NCI-H524 (cell line): Measurements from ENCODE around the gene PGGHG.
"Not testable (repeated sequence)": the region's sequence is repeated elsewhere in the genome, so short reads cannot be mapped to it uniquely, and the experiment has no call there.

Experiments
- DNase-seq, 2 experiments: peaks; one replicate each; lab custom pipeline; 2025; lab: John Stamatoyannopoulos, UW

The PGGHG gene

DNA sequence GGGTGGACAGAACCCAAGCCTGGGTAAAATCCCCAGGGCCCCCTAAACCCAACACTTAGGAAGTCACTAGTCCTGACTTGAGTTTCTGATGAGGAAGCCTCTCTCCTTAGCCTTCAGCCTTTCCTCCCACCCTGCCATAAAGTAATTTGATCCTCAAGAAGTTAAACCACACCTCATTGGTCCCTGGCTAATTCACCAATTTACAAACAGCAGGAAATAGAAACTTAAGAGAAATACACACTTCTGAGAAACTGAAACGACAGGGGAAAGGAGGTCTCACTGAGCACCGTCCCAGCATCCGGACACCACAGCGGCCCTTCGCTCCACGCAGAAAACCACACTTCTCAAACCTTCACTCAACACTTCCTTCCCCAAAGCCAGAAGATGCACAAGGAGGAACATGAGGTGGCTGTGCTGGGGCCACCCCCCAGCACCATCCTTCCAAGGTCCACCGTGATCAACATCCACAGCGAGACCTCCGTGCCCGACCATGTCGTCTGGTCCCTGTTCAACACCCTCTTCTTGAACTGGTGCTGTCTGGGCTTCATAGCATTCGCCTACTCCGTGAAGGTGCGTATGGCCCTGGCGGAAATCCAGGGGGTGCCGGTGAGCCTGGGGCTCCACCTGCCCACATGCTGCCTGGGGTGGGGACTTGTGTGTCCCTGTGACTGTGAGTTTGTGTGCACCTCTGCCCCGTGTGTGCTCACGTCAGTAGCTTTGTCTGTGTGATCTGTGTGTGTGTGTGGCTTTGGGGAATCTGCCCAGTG is 25.0 kb downstream of the PGGHG start, which contains the start of gene IFITM1:
Gene IFITM1, plus strand, starts transcription at position 254 of the 767 bp plus-strand sequence. Its CDS starts 131 bp downstream, at position 385.
- DNase-seq: no peak

DNA sequence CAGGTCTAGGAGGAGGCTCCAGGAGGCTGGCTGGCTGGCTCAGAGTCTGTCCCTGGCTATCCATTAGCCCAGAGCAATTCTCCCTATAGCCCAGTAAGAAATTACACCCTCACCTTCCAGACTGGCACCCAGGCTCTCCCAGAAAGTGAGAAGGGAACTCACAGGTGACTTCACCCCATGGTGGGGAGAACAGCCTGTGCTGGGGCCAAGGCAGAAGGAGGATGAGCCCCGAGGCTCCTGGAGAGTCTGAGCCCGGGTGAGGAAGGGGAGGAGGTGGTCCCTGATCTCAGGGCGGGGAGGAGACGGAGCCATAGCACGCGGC is 25.6 kb downstream of the PGGHG start:
- not testable (repeated sequence) for DNase-seq

DNA sequence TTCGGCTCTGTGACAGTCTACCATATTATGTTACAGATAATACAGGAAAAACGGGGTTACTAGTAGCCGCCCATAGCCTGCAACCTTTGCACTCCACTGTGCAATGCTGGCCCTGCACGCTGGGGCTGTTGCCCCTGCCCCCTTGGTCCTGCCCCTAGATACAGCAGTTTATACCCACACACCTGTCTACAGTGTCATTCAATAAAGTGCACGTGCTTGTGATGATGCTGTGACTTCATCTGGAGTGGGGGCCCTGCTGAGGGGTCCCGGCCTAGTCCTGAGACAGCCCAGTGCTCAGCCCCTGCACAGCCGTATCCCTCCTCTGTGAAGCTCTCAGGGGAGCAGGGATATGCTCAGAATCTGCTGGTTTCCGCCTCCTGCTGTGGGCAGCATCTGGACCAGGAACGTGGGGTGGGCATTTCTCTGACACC is 26.1 kb downstream of the PGGHG start:
- DNase-seq: no peak

DNA sequence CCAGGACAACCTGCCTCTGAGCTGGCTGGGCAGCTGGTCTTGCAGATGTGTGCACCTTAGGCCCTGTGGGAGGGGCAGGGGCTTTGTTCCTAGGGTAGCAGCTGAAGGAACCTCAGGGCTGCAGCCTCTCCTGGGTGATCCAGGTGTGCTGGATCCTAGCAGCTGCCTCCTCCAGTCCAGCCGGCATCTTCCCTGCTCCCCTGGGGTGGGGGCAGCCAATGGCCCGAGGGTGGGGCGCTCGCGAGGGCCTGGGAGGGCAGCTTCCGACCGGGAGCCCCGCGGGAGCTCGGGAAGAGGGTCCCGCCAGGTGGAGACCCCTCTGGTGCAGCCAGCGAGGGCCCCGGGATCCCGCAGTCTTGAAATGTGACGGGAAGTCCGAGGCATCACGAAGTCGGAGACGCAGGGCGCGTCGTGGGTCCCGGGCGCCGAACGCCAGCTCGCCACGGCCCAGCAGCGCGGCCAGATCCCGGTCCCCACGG is 26.6 kb downstream of the PGGHG start:
- DNase-seq: no peak

DNA sequence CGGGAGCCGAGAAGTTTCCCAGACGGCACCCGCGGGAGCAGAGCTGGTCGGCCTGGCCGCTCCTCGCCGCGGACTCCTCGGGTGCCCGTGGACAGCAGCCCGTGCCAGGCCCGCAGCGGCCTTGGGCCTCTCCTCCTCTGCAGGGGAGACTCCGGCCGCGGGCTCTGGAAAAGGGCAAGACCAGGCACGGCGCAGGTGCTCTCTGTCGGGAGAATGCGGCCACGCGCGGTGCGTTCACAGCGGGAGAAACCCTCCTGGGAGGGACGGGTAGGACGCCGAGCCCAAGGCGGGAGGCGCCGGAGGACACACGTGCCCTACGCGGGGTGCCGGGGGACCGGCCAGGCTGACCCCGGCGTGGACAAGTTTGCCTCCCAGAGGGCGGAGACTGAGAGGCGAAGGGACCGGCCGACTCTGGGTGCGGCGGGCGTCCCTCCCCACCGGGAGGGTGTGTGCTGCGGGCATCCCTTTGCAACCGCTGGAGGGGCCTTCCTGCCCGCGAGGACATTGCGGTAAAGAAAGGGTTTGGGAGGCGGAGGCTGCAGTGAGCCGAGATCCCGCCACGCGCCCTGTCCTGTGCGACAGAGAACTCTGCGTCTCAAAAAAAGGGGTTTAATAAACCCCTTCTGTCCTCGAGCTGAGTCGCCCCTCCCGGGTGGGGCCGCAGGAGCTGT is 27.2 kb downstream of the PGGHG start:
- DNase-seq: no peak

DNA sequence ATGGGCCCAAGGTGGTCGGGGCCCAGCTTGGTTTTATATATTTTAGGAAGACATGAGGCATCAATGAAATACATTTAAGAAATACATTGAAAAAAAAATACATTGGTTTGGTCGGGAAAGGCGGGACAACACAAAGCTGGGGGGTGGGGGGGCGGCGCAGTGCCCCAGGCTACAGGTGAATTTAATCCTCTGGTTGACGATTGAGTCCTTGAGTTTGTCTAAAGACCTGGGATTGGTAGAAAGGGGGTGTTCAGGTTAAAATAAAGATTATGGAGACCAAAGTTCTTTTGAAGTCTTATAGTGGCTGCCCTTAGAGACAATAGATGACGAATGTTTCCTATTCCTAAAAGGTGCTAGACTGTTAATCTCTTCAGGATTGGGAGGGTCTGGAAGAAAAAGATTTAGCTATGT is 28.0 kb downstream of the PGGHG start:
- no peak for DNase-seq

DNA sequence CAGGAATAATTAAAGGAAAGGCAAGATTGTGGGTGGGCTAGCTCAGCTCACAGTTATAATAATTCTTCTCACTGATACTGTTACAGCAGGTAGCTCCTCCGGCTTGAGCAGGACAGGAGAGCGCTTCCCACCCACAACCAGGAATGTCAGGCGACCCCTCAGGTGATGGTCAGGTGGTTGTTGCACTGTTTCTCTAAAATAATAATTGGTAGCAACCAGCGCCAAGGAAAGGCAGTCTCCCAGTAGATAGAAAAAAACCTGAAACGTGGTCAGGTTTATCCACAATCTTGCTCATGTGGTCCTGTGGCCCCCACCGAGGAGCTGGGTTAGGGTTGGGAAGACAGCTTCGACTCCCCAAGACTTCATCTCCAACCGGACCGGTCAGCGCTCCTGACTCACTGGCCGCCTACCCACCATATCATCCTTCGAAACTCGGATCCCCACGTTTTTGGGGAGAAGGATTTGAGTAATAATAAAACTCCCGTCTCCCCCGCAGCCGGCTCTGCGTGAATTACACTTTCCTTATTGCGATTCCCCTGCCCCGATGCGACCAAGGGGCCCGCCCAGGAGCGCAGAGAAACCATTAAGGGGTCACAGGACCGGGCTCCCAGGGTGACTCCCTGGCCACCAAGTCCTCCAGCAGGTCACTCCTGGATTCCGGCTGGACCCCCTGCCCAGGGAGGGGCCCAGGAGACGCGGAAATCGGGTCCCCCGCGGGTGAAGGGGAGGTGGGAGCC is 28.9 kb downstream of the PGGHG start:
- DNase-seq: not testable (repeated sequence)

DNA sequence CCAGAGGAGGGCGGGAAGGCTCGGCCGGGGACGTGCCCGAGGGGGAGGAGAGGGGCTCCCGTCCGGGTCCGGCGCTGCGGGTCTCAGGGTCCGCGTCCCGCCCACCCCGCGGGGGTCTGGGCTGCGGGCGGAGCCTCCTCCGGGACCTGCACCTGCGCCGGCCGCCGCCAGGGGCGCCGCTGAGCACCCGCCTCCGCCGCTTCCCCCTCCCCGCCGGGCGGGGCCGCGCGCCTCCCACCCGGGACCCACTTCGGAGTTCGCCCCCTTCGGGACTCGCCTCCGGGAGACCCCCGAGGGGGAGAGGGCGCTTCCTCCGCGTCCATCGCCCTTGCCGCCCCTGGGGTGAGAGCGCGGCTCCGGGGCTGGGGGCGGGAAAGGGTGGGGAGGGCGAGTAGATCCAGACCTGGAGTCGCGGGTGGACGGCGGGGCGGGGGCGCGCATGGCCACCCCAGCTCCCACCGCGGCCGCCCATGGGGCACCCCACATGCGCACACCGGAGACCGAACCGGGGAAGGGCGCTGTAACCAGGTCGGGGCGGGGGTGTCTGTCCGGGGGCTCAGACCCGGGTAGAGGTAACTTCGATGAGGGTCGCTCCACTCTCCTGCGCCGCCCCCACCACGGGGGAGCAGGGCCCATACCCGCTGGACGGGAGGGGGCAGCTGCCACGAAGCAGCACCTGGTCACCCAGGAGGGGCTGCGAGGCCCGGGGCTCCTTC is 29.6 kb downstream of the PGGHG start:
- DNase-seq: not testable (repeated sequence)

DNA sequence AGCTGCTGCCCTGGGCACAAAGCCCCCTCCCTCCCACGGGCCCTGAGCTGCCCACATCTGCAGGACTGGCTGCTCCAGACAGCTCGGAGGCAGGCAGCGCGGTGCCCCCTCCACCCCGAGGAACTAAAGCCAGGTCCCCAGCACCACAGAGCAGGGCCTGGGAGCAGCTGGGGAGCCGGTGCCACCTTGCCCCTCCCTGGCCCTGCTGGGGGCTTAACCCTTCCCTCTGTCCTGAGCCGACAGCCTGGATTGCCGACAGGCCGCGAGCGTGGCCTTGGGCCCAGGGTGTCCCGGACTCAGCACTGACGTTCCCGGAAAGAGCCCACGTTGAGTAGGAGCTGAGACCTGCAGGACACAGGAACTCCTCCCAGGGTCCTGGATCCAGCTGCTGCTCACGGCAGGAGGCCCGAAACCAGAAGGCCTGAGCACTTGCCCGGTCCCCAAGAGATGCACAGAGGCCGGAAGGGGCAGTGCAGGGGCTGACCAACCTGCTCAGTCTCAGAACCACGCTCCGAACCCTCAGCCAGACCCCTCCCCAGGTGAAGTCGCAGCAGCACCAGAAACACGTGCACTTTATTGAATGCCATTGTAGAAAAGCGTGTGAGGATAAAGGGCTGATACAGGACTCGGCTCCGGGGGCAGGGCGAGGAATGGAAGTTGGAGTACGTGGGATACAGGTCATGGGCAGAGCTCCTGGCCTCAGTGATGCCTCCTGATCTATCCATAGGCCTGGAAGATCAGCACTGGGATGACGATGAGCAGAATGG is 30.4 kb downstream of the PGGHG start:
- DNase-seq: not testable (repeated sequence)

DNA sequence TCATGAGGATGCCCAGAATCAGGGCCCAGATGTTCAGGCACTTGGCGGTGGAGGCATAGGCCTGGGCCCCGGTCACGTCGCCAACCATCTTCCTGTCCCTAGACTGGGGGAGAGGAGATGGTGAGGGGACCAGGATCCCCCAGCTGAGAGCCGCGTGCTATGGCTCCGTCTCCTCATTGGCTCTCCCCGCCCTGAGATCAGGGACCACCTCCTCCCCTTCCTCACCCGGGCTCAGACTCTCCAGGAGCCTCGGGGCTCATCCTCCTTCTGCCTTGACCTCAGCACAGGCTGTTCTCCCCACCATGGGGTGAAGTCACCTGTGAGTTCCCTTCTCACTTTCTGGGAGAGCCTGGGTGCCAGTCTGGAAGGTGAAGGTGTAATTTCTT is 31.0 kb downstream of the PGGHG start:
- DNase-seq: not testable (repeated sequence)

DNA sequence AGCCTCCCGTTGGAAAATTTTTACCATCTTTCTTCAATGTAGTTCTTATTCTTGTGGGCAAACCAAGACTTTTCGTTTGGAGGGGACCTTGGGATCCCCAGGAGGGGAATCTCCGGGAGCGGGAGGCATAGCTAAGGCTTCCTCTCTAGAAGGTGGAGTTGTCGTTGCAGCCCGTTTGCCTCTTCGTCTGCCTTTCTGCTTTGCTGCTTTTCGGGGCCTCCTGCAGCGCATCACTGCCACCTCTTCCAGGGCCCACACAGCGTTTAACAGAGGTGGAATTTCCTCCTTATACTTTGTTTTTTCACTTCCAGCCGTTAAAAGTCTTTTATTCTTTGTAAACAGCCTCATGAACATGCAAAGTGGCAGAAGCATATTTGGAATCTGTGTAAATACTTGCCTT is 35.2 kb downstream of the PGGHG start:
- no peak for DNase-seq

DNA sequence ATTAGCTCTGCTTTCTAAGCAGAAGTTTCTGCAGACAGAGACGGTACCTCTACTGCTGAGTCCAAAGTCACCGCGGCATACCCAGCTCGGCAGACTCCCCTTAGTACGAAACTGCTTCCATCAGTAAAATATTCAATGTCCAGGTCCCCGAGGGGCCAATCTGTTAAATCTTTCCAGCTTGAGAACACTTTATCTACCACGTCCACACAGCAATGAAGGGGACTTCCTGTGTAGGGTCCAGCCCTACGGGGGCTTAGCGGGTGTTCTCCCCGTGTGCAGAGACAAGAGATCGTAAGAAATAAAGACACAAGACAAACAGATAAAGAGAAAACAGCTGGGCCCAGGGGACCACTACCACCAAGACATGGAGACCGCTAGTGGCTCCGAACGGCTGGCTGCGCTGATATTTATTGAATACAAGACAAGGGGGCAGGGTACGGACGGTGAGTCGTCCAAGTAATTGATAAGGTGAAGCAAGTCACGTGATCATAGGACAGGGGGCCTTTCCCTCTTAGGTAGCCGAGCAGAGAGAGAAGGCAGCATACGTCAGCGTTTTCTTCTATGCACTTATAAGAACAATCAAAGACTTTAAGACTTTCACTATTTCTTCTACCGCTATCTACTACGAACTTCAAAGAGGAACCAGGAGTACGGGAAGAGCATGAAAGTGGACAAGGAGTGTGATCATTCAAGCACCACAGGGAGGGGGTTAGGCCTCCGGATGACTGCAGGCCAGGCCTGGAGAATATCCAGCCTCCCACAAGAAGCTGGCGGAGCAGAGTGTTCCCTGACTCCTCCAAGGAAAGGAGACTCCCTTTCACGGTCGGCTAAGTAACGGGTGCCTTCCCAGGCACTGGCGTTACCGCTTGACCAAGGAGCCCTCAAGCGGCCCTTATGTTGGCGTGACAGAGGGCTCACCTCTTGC is 35.9 kb downstream of the PGGHG start:
- not testable (repeated sequence) for DNase-seq

DNA sequence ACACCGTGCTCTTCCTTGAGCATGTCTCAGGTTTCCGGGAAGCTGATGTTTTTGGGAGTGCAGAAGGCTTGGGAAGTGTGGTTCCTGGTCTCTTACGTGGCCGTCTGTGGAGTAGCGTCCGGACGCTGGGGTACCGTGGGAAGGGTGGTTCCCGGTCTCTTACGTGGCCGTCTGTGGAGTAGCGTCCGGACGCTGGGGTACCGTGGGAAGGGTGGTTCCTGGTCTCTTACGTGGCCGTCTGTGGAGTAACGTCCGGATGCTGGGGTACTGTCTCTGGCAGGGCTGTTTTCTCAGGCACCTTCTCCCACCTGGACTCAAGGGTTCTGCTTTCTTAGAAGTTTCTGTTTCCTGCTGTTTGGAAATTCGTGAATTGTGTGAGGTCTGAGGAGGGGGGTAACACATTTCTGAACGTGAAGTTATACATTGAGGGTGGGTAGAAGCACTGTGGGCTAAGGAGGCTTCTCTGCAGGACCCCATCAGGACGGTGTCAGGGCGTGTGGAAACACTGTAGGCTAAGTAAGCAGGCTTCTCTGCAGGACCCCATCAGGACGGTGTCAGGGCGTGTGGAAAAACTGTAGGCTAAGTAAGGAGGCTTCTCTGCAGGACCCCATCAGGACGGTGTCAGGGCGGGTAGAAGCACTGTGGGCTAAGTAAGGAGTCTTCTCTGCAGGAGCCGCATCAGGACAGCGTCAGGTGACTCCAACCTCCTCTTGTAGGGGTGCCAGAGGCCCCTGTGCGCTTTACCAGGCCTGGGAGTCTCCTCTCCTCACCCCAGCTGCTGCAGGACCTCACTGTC is 37.1 kb downstream of the PGGHG start:
- DNase-seq: no peak

DNA sequence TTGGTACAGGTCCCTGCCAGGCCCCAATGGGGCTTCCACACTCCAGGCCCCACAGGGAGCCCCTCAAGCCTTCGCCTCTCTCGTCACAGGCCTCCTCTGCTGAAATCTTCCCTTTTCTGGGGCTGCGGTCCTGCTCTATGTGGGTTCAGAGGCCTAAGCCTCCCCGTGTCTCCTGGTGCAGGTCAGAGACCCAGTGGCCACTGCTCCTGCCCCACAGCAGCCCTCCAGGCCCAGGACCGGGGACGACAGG is 37.6 kb downstream of the PGGHG start:
- no peak for DNase-seq

DNA sequence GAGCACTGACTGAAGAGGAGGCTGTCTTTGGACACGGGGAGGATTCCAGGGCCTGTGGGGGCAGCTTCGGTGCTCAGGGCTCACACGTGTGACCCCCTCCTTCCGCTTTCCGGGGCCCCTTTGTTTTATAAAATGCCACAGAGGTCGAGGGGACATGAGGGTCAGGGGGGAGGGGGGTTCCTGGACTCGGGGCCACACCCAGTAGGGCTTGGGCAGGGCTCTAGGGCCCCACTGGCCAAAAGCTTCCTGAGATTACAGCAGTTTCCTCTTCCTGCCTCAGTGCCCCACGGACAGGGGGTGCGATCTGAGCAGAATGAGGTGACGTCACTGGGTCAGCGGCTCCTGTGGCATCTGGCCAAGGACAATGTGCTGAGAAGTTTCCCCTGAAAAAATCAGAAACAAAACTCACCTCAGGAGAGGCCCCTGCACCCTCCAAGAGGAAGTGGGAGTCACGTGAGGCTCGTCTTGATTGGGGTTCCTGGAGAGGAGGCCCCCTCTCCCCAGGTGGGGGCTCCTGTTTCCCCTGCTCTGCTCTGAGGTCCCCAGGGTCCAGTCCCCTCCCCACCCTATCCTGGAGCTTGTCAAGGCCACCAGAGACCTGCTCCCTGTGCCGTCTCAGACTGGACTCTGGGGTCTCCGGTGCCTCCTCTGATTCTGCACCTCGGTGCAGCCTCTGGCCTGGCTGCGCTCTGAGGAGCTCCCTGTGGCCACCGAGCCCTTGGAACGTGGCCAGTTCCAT is 38.1 kb downstream of the PGGHG start:
- no peak for DNase-seq

DNA sequence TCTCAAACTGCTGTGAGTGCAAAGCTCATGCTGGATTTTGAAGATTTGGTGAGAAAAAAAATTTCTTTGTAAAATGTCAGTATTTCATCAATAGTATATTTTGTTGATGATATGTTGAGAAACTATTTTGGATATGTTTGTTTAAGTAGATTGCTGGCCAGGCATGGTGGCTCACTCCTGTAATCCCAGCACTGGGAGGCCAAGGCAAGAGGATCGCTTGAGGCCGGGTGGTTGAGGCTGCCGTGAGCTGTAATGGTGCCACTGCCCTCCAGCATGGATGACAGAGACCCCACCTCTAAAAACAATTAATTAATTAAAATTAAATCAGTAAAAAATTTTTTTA is 38.6 kb downstream of the PGGHG start:
- DNase-seq: no peak

DNA sequence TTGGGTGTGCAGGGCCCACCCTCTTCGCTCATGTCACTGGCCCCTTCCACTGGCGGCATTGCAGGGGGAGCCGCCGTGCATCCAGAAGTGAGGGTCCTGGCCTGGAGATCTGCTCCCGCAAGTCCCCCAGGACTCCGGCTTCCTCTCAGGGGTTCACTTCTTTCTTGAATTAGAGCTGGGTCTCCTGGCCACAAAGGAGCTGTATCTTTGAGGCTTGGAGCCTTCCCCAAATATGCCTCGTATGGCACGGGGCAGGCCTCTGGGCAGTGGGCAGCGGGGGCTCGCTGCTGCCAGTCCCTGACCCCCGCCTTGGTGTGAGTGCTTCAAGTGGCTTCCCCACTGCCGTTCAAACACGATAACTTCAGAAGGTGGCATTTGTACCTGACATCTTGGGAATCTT is 39.1 kb downstream of the PGGHG start:
- no peak for DNase-seq

DNA sequence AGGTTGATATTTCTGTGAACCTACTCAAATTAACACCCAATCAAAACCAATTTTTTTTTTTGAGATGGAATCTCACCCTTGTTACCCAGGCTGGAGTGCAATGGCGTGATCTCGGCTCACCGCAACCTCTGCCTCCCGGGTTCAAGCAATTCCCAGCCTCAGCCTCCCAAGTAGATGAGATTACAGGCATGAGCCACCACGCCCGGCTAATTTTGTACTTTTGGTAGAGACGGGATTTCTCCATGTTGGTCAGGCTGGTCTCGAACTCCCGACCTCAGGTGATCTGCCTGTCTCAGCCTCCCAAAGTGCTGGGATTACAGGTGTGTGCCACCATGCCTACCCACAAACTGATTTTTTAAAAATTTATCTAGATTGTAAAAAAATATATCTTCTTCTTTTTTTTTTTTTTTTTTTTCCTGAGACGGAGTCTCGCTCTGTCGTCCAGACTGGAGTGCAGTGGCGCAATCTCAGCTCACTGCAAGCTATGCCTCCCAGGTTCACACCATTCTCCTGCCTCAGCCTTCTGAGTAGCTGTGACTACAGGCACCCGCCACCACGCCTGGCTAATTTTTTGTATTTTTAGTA is 39.7 kb downstream of the PGGHG start:
- DNase-seq: not testable (repeated sequence)

DNA sequence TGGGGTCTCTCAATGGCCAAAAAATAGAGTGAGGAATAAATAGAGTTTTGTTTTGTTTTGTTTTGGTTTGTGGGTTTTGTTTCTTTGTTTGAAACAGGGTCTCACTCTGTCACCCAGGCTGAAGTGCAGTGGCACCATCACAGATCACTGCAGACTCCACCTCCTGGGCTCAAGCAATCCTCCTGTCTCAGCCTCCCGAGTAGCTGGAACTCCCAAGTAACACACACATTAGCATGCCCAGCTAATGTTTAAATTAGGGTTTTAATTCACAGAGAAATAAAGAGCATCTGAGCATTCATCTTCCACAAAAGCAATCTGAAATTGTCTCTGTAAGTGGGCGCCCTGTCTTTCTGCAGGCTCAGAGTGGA is 40.9 kb downstream of the PGGHG start:
- no peak for DNase-seq
